ENCODE results near the gene SNED1.

The SNED1 gene

GRCh38 chr2:241061275-241061674, 62.9 kb downstream of the SNED1 start:
- DNase-seq = no peak
- Mint-ChIP-seq H3K27me3 (no peaks in the 10 kb centered on the region), H3K4me3 (no peak overlapping the region), H3K36me3 (ENCODE audit: low read depth) (no peaks in the 10 kb centered on the region), H3K9me3 (no peaks in the 10 kb centered on the region), H3K27ac (no peak overlapping the region), H3K4me1 (ENCODE audit: low read depth) (peaks cover 8% of the 10 kb centered on the region)

GRCh38 chr2:241062389-241063092, 64.1 kb downstream of the SNED1 start:
- peaks cover 8% of the 10 kb centered on the region for H3K4me1 Mint-ChIP-seq (ENCODE audit: low read depth)
- no peak overlapping the region for H3K27ac Mint-ChIP-seq
- no peaks in the 10 kb centered on the region for H3K27me3 Mint-ChIP-seq
- no peaks in the 10 kb centered on the region for H3K9me3 Mint-ChIP-seq
- H3K36me3 Mint-ChIP-seq (ENCODE audit: low read depth) = no peaks in the 10 kb centered on the region
- DNase-seq = no peak
- H3K4me3 Mint-ChIP-seq = no peak overlapping the region

GRCh38 chr2:241063093-241063551, 64.7 kb downstream of the SNED1 start:
- no peak for DNase-seq
- H3K27me3 Mint-ChIP-seq = no peaks in the 10 kb centered on the region
- H3K36me3 Mint-ChIP-seq (ENCODE audit: low read depth) = no peaks in the 10 kb centered on the region
- H3K27ac Mint-ChIP-seq = no peak overlapping the region
- H3K9me3 Mint-ChIP-seq = no peaks in the 10 kb centered on the region
- no peak overlapping the region for H3K4me3 Mint-ChIP-seq
- peaks cover 5% of the 10 kb centered on the region for H3K4me1 Mint-ChIP-seq (ENCODE audit: low read depth)

GRCh38 chr2:241063587-241063986, 65.2 kb downstream of the SNED1 start:
- Mint-ChIP-seq H3K36me3 (ENCODE audit: low read depth) (no peaks in the 10 kb centered on the region), H3K9me3 (no peaks in the 10 kb centered on the region), H3K4me1 (ENCODE audit: low read depth) (peaks cover 5% of the 10 kb centered on the region), H3K27ac (no peak overlapping the region), H3K4me3 (no peak overlapping the region), H3K27me3 (no peaks in the 10 kb centered on the region)
- peak; percentile 28 for DNase-seq

GRCh38 chr2:241064008-241064801, 65.8 kb downstream of the SNED1 start:
- peak overlapping the region; percentile 16 for H3K4me3 Mint-ChIP-seq
- H3K4me1 Mint-ChIP-seq (ENCODE audit: low read depth) = peaks cover 5% of the 10 kb centered on the region
- H3K27me3 Mint-ChIP-seq = no peaks in the 10 kb centered on the region
- H3K27ac Mint-ChIP-seq = peak overlapping the region; percentile 52
- DNase-seq = peak; percentile 73
- no peaks in the 10 kb centered on the region for H3K9me3 Mint-ChIP-seq
- no peaks in the 10 kb centered on the region for H3K36me3 Mint-ChIP-seq (ENCODE audit: low read depth)

GRCh38 chr2:241064802-241065354, 66.5 kb downstream of the SNED1 start:
- Mint-ChIP-seq H3K4me1 (ENCODE audit: low read depth) (peaks cover 5% of the 10 kb centered on the region), H3K4me3 (no peak overlapping the region), H3K36me3 (ENCODE audit: low read depth) (no peaks in the 10 kb centered on the region), H3K27ac (no peak overlapping the region), H3K27me3 (no peaks in the 10 kb centered on the region), H3K9me3 (no peaks in the 10 kb centered on the region)
- DNase-seq = no peak

- no peaks in the 10 kb centered on the region for H3K36me3 Mint-ChIP-seq (ENCODE audit: low read depth)
- H3K27me3 Mint-ChIP-seq = no peaks in the 10 kb centered on the region
- peaks cover 5% of the 10 kb centered on the region for H3K4me1 Mint-ChIP-seq (ENCODE audit: low read depth)
- DNase-seq = no peak
- H3K4me3 Mint-ChIP-seq = no peak overlapping the region
- no peak overlapping the region for H3K27ac Mint-ChIP-seq
- no peaks in the 10 kb centered on the region for H3K9me3 Mint-ChIP-seq
These were observed 67.0 kb downstream of the SNED1 start for GRCh38 chr2:241065355-241065803.

- H3K27me3 Mint-ChIP-seq = no peaks in the 10 kb centered on the region
- DNase-seq = no peak
- H3K4me1 Mint-ChIP-seq (ENCODE audit: low read depth) = peaks cover 5% of the 10 kb centered on the region
- no peaks in the 10 kb centered on the region for H3K9me3 Mint-ChIP-seq
- H3K36me3 Mint-ChIP-seq (ENCODE audit: low read depth) = no peaks in the 10 kb centered on the region
- H3K27ac Mint-ChIP-seq = no peak overlapping the region
- H3K4me3 Mint-ChIP-seq = no peak overlapping the region
These were observed 67.9 kb downstream of the SNED1 start for GRCh38 chr2:241066171-241066892.

- no peak overlapping the region for H3K27ac Mint-ChIP-seq
- H3K36me3 Mint-ChIP-seq (ENCODE audit: low read depth) = no peaks in the 10 kb centered on the region
- peaks cover 5% of the 10 kb centered on the region for H3K4me1 Mint-ChIP-seq (ENCODE audit: low read depth)
- H3K27me3 Mint-ChIP-seq = no peaks in the 10 kb centered on the region
- DNase-seq = no peak
- H3K9me3 Mint-ChIP-seq = no peaks in the 10 kb centered on the region
- H3K4me3 Mint-ChIP-seq = no peak overlapping the region
These were observed 68.5 kb downstream of the SNED1 start for GRCh38 chr2:241066893-241067341.

- no peaks in the 10 kb centered on the region for H3K9me3 Mint-ChIP-seq
- DNase-seq = no peak
- H3K4me3 Mint-ChIP-seq = no peak overlapping the region
- H3K36me3 Mint-ChIP-seq (ENCODE audit: low read depth) = no peaks in the 10 kb centered on the region
- no peak overlapping the region for H3K27ac Mint-ChIP-seq
- peaks cover 5% of the 10 kb centered on the region for H3K4me1 Mint-ChIP-seq (ENCODE audit: low read depth)
- no peaks in the 10 kb centered on the region for H3K27me3 Mint-ChIP-seq
These were observed 69.2 kb downstream of the SNED1 start for GRCh38 chr2:241067501-241068135.

GRCh38 chr2:241068136-241068941, 69.9 kb downstream of the SNED1 start:
- H3K36me3 Mint-ChIP-seq (ENCODE audit: low read depth) = no peaks in the 10 kb centered on the region
- H3K27ac Mint-ChIP-seq = no peak overlapping the region
- H3K4me3 Mint-ChIP-seq = no peak overlapping the region
- no peaks in the 10 kb centered on the region for H3K9me3 Mint-ChIP-seq
- H3K4me1 Mint-ChIP-seq (ENCODE audit: low read depth) = peaks cover 5% of the 10 kb centered on the region
- no peaks in the 10 kb centered on the region for H3K27me3 Mint-ChIP-seq
- no peak for DNase-seq

- peaks cover 3% of the 10 kb centered on the region for H3K36me3 Mint-ChIP-seq (ENCODE audit: low read depth)
- no peak for DNase-seq
- H3K9me3 Mint-ChIP-seq = no peaks in the 10 kb centered on the region
- no peaks in the 10 kb centered on the region for H3K27me3 Mint-ChIP-seq
- peaks cover 2% of the 10 kb centered on the region for H3K4me1 Mint-ChIP-seq (ENCODE audit: low read depth)
- H3K4me3 Mint-ChIP-seq = no peak overlapping the region
- no peak overlapping the region for H3K27ac Mint-ChIP-seq
These were observed 70.8 kb downstream of the SNED1 start for GRCh38 chr2:241068942-241069810.

- no peak overlapping the region for H3K27ac Mint-ChIP-seq
- no peaks in the 10 kb centered on the region for H3K9me3 Mint-ChIP-seq
- H3K4me1 Mint-ChIP-seq (ENCODE audit: low read depth) = no peaks in the 10 kb centered on the region
These were observed 71.4 kb downstream of the SNED1 start for GRCh38 chr2:241069821-241070281.

More at GRCh38 chr2:241069821-241070281, 71.4 kb downstream of the SNED1 start:
- peaks cover 10% of the 10 kb centered on the region for H3K36me3 Mint-ChIP-seq (ENCODE audit: low read depth)
- DNase-seq = no peak
- H3K27me3 Mint-ChIP-seq = no peaks in the 10 kb centered on the region
- H3K4me3 Mint-ChIP-seq = no peak overlapping the region
